Nephron (organoid): ENCODE measurements around the gene WIF1.

Source experiments
- H3K27ac Mint-ChIP-seq, 3 experiments: 2 replicates each; pipeline ENCODE4 v1.8.0; 2020; ENCODE audit warnings: mixed read lengths in 3 of 3, mild to moderate bottlenecking in 2 of 3, moderate library complexity in 1 of 3
- H3K27me3 Mint-ChIP-seq: 2 replicates; pipeline ENCODE4 v1.8.0; 2021; ENCODE audit warnings: low read depth, mild to moderate bottlenecking, moderate library complexity, mixed read lengths
- H3K36me3 Mint-ChIP-seq: 2 replicates; pipeline ENCODE4 v1.8.0; 2020; ENCODE audit warnings: low read depth, mixed read lengths
- H3K4me1 Mint-ChIP-seq: 2 replicates; pipeline ENCODE4 v1.8.0; 2020; ENCODE audit warnings: mixed read lengths
- H3K4me3 Mint-ChIP-seq, 3 experiments: 2 replicates each; pipeline ENCODE4 v1.8.0; 2020; ENCODE audit warnings: mild to moderate bottlenecking in 3 of 3, mixed read lengths in 3 of 3, moderate library complexity in 2 of 3
- H3K9me3 Mint-ChIP-seq: 2 replicates; pipeline ENCODE4 v1.8.0; 2020; ENCODE audit warnings: mixed read lengths
- CTCF ChIP-seq, 3 experiments: fragments of 200-600 bp; sonication (generic); IDR thresholded peaks; one replicate each; pipeline ENCODE4 v1.5.0; 2021; ENCODE audit warnings: antibody characterized with exemption in 3 of 3; ENCODE audit not compliant: unreplicated experiment in 3 of 3

WIF1 gene

DNA sequence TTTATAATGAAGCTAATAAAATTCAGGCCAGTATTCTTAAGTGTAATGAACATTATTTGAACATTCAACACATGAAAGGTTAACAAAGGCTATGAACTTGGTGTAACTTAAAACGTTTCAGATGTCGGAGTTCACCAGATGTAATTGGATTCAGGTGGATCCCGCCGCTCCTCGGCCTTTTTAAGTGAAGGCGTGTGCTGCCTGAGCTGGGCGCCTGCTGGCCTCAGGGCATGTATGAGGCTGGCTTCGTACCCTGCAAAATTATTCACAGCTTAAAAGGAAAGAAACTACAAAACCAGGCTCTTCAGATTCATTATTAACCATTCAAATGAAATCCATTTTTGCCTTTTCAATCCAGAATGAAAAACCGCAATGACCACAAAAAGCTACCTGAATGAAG is 69.9 kb downstream of the WIF1 start:
- peaks cover 12% of the 10 kb centered on the region for H3K4me1 Mint-ChIP-seq
- no peak overlapping the region for H3K4me3 Mint-ChIP-seq
- no peak for TF ChIP-seq CTCF (IDR thresholded peaks at IDR 0.05; ENCODE audit: unreplicated experiment in 3 of 3)
- no peak overlapping the region for H3K27ac Mint-ChIP-seq
- peaks cover 3% of the 10 kb centered on the region for H3K36me3 Mint-ChIP-seq
- H3K9me3 Mint-ChIP-seq = no peaks in the 10 kb centered on the region
- peaks cover 7% of the 10 kb centered on the region for H3K27me3 Mint-ChIP-seq

- no peak overlapping the region for H3K4me3 Mint-ChIP-seq
- H3K9me3 Mint-ChIP-seq = no peaks in the 10 kb centered on the region
- no peak overlapping the region for H3K27ac Mint-ChIP-seq
- H3K27me3 Mint-ChIP-seq = peaks cover 6% of the 10 kb centered on the region
- no peaks in the 10 kb centered on the region for H3K4me1 Mint-ChIP-seq
- H3K36me3 Mint-ChIP-seq = no peaks in the 10 kb centered on the region
- TF ChIP-seq CTCF (IDR thresholded peaks at IDR 0.05; ENCODE audit: unreplicated experiment in 3 of 3) = no peak
Observed at GRCh38 chr12:65045269-65045668, 75.8 kb downstream of the WIF1 start.

GRCh38 chr12:65039301-65039700 is 81.8 kb downstream of the WIF1 start:
- no peak for TF ChIP-seq CTCF (IDR thresholded peaks at IDR 0.05; ENCODE audit: unreplicated experiment in 3 of 3)
- peaks cover 3% of the 10 kb centered on the region for H3K27me3 Mint-ChIP-seq
- peaks cover 25% of the 10 kb centered on the region for H3K9me3 Mint-ChIP-seq
- no peaks in the 10 kb centered on the region for H3K4me1 Mint-ChIP-seq
- no peak overlapping the region for H3K4me3 Mint-ChIP-seq
- peaks cover 4% of the 10 kb centered on the region for H3K36me3 Mint-ChIP-seq
- H3K27ac Mint-ChIP-seq = no peak overlapping the region

DNA sequence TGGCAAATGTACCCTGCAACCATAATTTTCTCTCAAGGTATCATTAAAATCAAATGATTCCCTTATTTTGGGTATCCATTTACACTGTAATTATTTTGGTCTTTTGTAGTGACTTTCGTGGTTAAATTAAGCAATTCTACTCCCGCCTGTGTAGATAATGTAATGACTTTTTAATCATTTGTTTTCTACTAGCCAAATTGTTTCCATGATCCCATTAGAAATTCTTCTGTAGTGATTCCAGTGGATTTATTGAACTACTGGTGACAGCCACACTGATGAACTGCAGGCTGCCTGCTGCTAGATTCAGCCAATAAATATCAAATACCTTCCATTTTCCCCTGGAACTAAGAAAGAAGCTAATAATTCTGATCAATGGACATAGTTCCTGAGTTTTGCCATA is 96.0 kb downstream of the WIF1 start:
- H3K36me3 Mint-ChIP-seq = peaks cover 3% of the 10 kb centered on the region
- H3K9me3 Mint-ChIP-seq = peaks cover 34% of the 10 kb centered on the region
- H3K27ac Mint-ChIP-seq = peak overlapping the region in 1 of 3 experiments; percentile 20
- peaks cover 4% of the 10 kb centered on the region for H3K4me1 Mint-ChIP-seq
- H3K27me3 Mint-ChIP-seq = peaks cover 22% of the 10 kb centered on the region
- no peak overlapping the region for H3K4me3 Mint-ChIP-seq
- no peak for TF ChIP-seq CTCF (IDR thresholded peaks at IDR 0.05; ENCODE audit: unreplicated experiment in 3 of 3)

DNA sequence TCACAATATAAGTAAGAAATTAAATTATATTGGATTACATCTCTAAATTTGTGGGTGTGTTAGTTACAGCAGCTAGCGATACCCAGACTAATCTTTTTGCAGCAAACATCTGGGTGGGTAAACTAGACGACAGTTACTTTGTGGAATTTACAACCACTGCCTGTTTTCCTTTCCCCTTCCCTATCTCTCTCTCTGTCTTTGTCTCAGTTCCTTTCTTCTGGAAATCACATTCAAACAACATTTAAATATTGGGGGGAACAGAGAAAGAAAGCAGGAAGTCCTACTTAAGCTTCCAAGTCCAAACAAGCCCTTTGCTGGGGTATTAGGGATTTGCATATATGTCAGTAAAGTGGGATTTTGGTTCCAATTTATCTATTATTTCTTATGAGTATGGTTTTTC is 97.6 kb downstream of the WIF1 start:
- peaks cover 16% of the 10 kb centered on the region for H3K27me3 Mint-ChIP-seq
- peaks cover 11% of the 10 kb centered on the region for H3K4me1 Mint-ChIP-seq
- no peak for TF ChIP-seq CTCF (IDR thresholded peaks at IDR 0.05; ENCODE audit: unreplicated experiment in 3 of 3)
- peaks cover 3% of the 10 kb centered on the region for H3K36me3 Mint-ChIP-seq
- H3K9me3 Mint-ChIP-seq = peaks cover 21% of the 10 kb centered on the region
- no peak overlapping the region for H3K4me3 Mint-ChIP-seq
- H3K27ac Mint-ChIP-seq = peak overlapping the region; percentile 44 to 89 (median 53)

GRCh38 chr12:65022960-65023359 is 98.1 kb downstream of the WIF1 start:
- Mint-ChIP-seq H3K27me3 (peaks cover 17% of the 10 kb centered on the region), H3K4me3 (no peak overlapping the region), H3K27ac (peak overlapping the region; percentile 44 to 89 (median 73)), H3K4me1 (peaks cover 12% of the 10 kb centered on the region), H3K9me3 (peaks cover 17% of the 10 kb centered on the region), H3K36me3 (peaks cover 3% of the 10 kb centered on the region)
- TF ChIP-seq CTCF (IDR thresholded peaks at IDR 0.05; ENCODE audit: unreplicated experiment in 3 of 3) = no peak
